ENCODE results near the gene DACT2.

DACT2 gene

DNA sequence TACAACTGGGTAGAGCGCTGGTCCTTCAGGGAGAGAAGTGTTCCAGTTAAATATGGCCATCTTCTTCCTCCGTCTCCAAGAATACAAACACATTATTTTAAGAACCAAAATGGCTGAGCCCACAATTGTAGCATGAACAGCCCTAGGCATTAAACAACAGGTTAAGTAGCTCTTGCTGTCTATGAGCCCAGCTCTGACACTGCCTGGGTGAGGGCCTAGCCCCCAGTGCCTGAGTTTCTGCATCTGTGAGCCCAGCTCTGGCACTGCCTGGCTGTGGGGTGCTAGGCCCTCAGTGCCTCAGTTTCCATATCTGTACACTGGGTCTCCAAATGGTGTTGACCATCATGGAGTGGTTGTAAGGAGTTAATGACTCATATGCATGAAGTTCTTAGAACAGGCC lies 24.8 kb upstream of the DACT2 start:
- TF ChIP-seq, protein P1, sequence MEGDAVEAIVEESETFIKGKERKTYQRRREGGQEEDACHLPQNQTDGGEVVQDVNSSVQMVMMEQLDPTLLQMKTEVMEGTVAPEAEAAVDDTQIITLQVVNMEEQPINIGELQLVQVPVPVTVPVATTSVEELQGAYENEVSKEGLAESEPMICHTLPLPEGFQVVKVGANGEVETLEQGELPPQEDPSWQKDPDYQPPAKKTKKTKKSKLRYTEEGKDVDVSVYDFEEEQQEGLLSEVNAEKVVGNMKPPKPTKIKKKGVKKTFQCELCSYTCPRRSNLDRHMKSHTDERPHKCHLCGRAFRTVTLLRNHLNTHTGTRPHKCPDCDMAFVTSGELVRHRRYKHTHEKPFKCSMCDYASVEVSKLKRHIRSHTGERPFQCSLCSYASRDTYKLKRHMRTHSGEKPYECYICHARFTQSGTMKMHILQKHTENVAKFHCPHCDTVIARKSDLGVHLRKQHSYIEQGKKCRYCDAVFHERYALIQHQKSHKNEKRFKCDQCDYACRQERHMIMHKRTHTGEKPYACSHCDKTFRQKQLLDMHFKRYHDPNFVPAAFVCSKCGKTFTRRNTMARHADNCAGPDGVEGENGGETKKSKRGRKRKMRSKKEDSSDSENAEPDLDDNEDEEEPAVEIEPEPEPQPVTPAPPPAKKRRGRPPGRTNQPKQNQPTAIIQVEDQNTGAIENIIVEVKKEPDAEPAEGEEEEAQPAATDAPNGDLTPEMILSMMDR (conservative IDR thresholded peaks at IDR 0.05; ENCODE audit: control insufficient read depth, insufficient read depth, low read depth, low read length): no peak
- H3K4me3 ChIP-seq (ENCODE audit: control insufficient read depth, low read depth, low read length): no peak overlapping the region
- no peak for DNase-seq (ENCODE audit: low read depth)

DNA sequence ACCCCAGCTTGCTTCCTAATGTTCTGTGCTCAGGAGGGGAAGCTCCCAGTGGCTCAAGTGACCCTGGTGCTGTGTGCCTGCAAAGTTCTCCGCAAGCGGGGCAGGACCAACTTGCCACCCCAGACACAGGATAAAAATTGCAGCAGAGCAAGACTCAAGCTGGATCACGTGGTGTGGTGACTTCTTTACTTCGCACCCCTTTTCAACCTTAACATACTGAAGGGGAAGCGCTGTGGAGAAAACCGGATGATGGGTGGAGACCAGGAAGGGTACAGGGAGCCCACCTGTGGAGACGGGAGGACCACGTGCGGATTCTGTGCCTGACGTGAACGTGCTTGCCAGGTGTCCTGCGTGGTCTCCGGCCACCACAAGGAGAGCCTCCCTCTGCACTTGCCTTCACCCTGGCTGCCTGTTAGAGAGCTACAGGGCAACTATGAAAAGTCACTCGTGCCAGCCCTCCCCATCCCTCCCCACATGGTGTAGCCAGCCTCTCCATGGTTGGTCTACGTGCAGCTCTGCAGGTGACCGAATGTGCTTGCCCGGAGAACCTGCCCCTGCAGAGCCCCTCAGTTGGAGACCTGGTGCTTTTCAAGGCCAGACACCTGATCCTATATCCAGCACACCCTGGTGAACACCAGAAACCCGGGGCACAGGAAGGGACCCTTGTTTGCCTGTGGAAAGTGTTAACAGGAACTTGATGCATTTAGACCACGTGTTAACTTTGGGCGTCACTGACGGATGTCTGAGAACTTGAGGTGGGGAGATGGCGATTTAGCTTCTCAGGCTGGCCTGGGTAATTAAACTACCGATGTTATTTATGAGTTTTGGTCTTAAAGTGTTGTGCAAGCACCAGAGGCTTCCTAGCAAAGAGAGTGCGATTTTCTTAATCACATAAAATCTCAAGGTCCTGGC lies 23.9 kb upstream of the DACT2 start:
- no peak for DNase-seq (ENCODE audit: low read depth)

DNA sequence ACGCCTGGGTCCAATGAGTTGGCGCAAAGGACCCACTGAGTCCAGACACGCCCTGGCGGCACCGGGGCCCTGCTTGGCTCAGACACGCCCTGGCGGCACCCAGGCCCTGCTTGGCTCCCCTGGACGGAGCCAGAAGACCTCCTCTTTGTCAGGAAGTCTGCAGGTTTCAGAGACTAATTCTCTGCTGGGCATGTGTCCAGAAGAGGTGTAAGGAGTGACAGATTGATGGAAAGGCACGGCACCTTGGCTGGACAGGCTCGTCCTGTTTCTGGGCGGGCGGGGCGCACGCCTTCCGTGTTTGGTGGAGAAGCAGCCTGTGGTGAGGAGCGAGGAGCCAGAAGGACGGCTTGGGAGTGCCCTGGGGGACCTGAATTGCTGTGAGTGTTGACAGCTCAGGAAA lies 23.1 kb upstream of the DACT2 start:
- TF ChIP-seq, protein P1 (conservative IDR thresholded peaks at IDR 0.05; ENCODE audit: control insufficient read depth, insufficient read depth, low read depth, low read length): no peak
- no peak overlapping the region for H3K4me3 ChIP-seq (ENCODE audit: control insufficient read depth, low read depth, low read length)
- no peak for DNase-seq (ENCODE audit: low read depth)

More for the DNA sequence above, 23.9 kb upstream of the DACT2 start:
- H3K4me3 ChIP-seq (ENCODE audit: control insufficient read depth, low read depth, low read length): no peak overlapping the region
- TF ChIP-seq, protein P1 (conservative IDR thresholded peaks at IDR 0.05; ENCODE audit: control insufficient read depth, insufficient read depth, low read depth, low read length): no peak

DNA sequence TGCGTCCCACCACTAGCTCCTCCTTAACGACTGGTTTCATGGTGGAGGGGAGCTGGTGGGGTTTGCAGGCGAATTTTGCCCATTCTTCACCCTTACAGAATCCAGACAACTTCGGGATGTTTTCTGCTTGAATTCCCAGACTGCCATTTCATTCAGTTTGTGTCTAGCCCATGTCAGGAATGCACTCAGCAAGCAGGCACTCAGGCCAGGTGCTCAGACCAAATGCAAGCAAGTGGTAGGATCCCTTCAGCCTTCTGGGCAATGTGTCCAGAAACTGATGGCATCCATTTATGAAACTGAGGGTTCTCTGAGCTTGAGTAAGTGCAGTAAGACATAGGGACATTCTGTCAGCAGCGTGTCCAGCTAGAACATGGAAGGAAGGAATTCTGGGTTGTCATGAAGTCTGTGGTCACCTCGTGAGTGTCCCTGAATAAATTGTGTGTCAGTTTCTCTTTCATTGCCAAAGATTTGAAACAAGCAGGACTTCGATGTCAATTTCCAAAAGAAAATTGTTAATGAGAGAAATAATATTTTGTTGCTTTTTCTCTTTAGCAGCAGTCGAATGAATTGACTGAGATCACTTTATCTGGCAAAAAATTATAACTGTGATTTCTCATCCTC lies 21.8 kb upstream of the DACT2 start:
- DNase-seq (ENCODE audit: low read depth): no peak
- H3K4me3 ChIP-seq (ENCODE audit: control insufficient read depth, low read depth, low read length): no peak overlapping the region
- TF ChIP-seq, protein P1 (conservative IDR thresholded peaks at IDR 0.05; ENCODE audit: control insufficient read depth, insufficient read depth, low read depth, low read length): no peak

DNA sequence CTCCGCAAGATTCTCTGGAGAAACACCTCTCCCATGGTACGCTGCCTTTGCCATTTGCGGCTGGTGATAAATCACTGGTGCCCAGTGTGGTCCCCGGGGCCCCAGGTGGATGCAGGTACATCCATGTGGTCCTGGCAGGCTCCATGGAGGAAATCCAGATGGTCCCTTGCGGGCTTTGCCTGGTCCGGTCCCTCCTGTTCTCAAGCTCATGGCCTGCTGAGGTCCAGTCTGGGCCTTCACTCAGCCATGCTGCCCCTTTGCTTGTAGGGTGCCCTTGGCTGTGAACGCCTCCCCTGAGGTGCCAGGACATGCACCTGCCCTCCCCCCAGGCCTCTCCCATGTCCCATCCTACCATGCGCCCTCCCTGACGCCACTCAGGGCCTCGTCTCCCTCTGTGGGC lies 21.2 kb upstream of the DACT2 start:
- no peak overlapping the region for H3K4me3 ChIP-seq (ENCODE audit: control insufficient read depth, low read depth, low read length)
- TF ChIP-seq, protein P1 (conservative IDR thresholded peaks at IDR 0.05; ENCODE audit: control insufficient read depth, insufficient read depth, low read depth, low read length): no peak
- DNase-seq (ENCODE audit: low read depth): no peak

DNA sequence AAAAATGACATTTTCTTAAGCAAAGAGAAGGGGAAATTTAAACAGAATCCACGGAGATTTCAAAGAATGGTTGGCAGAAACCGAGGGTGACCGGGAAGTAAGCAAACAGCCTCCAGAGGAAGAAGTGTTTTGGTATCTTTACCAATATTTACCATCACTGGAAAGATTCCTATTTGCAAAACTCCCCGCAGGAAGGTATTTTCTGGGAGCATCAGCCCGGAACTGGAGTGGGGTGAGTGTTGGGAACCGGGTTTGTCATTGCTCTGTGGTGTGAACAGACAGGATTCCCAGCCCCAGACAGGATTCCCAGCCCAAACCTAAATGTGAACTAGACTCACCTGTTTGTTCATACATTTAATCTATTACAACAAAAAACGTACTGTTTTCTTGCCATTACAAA lies 19.2 kb upstream of the DACT2 start:
- DNase-seq (ENCODE audit: low read depth): no peak
- TF ChIP-seq, protein P1 (conservative IDR thresholded peaks at IDR 0.05; ENCODE audit: control insufficient read depth, insufficient read depth, low read depth, low read length): no peak
- no peak overlapping the region for H3K4me3 ChIP-seq (ENCODE audit: control insufficient read depth, low read depth, low read length)
